ENCODE measurements around the gene ARID5A. TPM values are rescaled to one million over a fixed set of nuclear protein-coding genes. Genes with fewer than 3 reads are reported as not detected.

Gene ARID5A
- total and polyA plus RNA-seq, 2 of the 13 experiments (the other 11 are each of a cell fraction or from before 2014, with no cell fraction given): 6.0 to 9.5 TPM

GRCh38 chr2:96601382-96602292, 65.1 kb downstream of the ARID5A start (continued):
- 0 out of 2 replicates have a peak, but pooled peaks have one; percentile 60 for TF ChIP-seq ZNF597 (CRISPR knock-in tag; IDR thresholded peaks at IDR 0.05)
- TF ChIP-seq ZMYM2 (CRISPR knock-in tag; IDR thresholded peaks at IDR 0.05): peak; percentile 77
- no peak for TF ChIP-seq IRF9 (CRISPR knock-in tag; IDR thresholded peaks at IDR 0.05; ENCODE audit: borderline replicate concordance)
- no peak for TF ChIP-seq ADNP (CRISPR knock-in tag; IDR thresholded peaks at IDR 0.05)
- peak; percentile 37; the same call in 1 of the 2 replicates for TF ChIP-seq PITX1 (CRISPR knock-in tag; IDR thresholded peaks at IDR 0.05)
- peak; percentile 82 for TF ChIP-seq ZNF687 (CRISPR knock-in tag; IDR thresholded peaks at IDR 0.05)
- TF ChIP-seq HIC2 (CRISPR knock-in tag; IDR thresholded peaks at IDR 0.05; ENCODE audit: low read depth): peak; percentile 95; the same call in 1 of the 2 replicates
- TF ChIP-seq FOXO1 (CRISPR knock-in tag; IDR thresholded peaks at IDR 0.05): peak; percentile 92
- TF ChIP-seq THRA (CRISPR knock-in tag; IDR thresholded peaks at IDR 0.05; ENCODE audit: borderline replicate concordance): peak; percentile 80; the same call in 1 of the 2 replicates
- TF ChIP-seq BCLAF1 (IDR thresholded peaks at IDR 0.05): no peak
- TF ChIP-seq PREB (CRISPR knock-in tag; IDR thresholded peaks at IDR 0.05): no peak
